Spleen (tissue), 7 donors: ENCODE measurements around the gene C12orf56.

Source experiments
- POLR2A ChIP-seq, 3 donors: fragments of 450-650 bp; IDR thresholded peaks; one replicate each; pipeline ENCODE4 v1.5.1; 2017; ENCODE audit warnings: antibody characterized with exemption in 3 of 3, mild to moderate bottlenecking in 1 of 3
- TF ChIP-seq, protein P1 (sequence below), 11 experiments: fragments of 200-600 bp in 7 of 11; fragments of 450-650 bp in 4 of 11; sonication (generic) in 4 of 11; IDR thresholded peaks in 8 of 11; conservative IDR thresholded peaks in 3 of 11; 1 replicate in 7 of 11; 2 replicates in 4 of 11; pipeline versions ENCODE4 v1.4.0 to v1.8.0; 2016 to 2021; ENCODE audit warnings: antibody characterized with exemption in 11 of 11, inconsistent platforms in 4 of 11, mild to moderate bottlenecking in 1 of 11
- donor health status: DM: no; HTN: no; CAD: no; lungs with moderate emphysema.
- donor health status: DM: no; HTN: no; CAD: no.
- donor health status: DM: no; HTN: no; CAD: no.

GRCh38 chr12:64293654-64294364, 96.7 kb downstream of the C12orf56 start:
- TF ChIP-seq, protein P1, sequence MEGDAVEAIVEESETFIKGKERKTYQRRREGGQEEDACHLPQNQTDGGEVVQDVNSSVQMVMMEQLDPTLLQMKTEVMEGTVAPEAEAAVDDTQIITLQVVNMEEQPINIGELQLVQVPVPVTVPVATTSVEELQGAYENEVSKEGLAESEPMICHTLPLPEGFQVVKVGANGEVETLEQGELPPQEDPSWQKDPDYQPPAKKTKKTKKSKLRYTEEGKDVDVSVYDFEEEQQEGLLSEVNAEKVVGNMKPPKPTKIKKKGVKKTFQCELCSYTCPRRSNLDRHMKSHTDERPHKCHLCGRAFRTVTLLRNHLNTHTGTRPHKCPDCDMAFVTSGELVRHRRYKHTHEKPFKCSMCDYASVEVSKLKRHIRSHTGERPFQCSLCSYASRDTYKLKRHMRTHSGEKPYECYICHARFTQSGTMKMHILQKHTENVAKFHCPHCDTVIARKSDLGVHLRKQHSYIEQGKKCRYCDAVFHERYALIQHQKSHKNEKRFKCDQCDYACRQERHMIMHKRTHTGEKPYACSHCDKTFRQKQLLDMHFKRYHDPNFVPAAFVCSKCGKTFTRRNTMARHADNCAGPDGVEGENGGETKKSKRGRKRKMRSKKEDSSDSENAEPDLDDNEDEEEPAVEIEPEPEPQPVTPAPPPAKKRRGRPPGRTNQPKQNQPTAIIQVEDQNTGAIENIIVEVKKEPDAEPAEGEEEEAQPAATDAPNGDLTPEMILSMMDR (IDR thresholded peaks at IDR 0.05 in 8 of 11, conservative IDR thresholded peaks at IDR 0.05 in 3 of 11), result no peak
- no peak for TF ChIP-seq POLR2A (IDR thresholded peaks at IDR 0.05)
